Daoy (cell line): ENCODE data around the gene GNGT1. TPM values are rescaled to one million over a fixed set of nuclear protein-coding genes. Genes with fewer than 3 reads are reported as not detected.

Source experiments
- DNase-seq: peaks from one replicate; pipeline ENCODE4 v3.0.0-alpha.2; 2015; ENCODE audit warnings: low read depth
- total RNA-seq: library from RNA; depleted of rRNA; stranded (reverse); fragments of >200 nt; shearing (Covaris generic); gene quantifications from 2 replicates; pipeline ENCODE4 v1.2.3, GENCODE V29; 2014; rRNA removed

The GNGT1 gene
- not detected in 2 replicates for total RNA-seq

DNA sequence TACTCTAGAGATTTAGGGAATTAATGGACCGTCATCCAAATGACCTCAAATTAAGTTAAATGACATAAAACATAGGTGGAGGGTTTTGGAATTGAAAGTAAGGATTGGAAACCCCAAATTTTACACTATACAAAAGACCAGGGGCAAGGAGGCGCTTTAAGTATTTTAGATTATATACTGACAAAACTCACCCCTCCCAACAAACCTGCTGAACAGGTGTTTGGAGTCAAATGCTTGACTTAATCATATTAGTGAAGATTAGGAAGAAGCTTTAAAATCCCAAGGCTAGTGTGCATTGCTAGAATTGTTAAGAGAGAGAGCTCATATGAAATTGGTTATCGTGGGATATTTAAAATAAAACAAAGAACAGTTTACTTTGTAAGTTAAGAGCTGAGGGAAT is at the start of gene GNGT1:
Gene GNGT1 (plus strand): TSS at position 301 of the 400 bp plus-strand sequence. CDS start 180 bp downstream, outside the sequence.
- no peak for DNase-seq

DNA sequence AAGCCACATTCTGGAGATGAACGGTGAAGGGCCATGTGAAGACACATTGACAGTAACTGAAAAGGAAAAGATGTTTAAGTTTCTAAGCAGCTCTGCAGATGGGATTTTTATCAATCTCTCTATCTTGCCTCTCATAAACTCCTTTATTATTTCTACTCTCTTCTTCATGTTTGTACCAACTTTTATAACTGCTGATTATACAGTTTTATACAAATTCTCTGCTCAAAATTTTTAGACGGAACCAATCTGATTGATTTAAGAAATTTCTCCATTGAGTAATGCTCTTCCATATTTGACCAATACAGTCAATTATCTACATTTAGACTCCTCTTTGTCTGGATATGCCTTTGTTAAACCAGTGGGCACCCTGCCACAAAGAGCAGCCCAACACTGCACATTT is 47.5 kb upstream of the GNGT1 start:
- DNase-seq: no peak

DNA sequence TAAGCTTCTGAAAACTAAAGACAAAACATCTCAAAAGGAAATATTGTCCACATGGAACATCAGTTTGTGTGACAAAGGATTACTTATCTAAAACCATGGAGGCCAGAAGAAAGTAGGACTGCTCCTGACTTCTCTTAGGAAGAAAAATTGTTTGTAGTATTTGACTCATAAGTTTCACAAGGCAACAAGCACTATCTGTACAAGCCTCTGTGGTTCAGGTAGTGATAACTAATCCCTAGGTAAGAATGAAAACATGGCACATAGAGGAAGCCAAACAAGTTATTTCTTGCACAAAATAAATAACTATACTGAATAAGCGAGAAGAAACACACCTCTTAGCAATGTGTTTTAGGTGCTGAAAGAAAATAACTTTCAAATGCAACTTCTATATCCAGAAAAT is 46.1 kb upstream of the GNGT1 start:
- no peak for DNase-seq

DNA sequence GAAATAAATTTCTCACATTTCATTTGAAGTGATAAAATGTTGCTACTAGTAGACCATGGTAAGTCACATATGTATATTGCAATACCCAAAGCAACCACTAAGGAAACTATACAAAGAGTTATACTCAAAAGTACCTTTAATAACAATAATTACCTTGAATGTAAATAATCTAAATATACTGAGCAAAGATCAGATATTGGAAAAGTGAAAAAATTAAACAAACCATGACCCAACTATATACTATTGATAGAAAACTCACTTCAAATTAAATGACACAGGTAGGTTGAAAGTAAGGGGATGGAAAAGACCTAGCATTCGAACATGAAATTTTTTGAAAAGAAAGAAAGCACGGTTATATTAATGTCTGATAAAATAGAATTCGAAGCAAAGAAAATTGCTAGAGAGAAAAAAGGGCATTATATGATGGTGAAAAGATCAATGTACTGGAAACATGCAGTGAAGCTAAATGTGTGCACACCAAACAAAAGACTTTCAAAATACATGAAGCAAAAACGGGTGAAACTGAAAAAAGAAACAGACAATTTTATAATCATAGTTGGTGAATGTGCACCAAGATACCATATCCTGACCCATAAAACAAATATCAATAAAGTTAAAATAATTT is 44.9 kb upstream of the GNGT1 start:
- DNase-seq: no peak

DNA sequence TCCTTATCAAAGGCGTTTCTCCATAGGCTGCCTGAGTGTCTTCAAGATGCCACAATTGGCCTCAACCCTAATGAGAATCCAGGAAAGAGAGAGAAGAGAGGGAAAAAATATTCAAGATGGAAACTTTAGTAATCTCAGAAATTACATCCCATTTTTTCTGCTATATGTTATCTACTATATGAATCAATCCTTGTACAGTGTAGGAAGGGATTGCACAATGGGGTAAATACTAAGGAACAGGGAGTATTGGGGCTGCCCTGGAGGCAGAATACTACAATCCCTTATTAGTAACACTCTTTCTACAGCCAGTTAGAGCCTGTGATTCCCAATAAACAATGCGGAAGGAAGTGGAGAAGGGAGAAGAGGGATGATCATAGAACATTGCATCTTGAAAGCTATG is 43.7 kb upstream of the GNGT1 start:
- no peak for DNase-seq

DNA sequence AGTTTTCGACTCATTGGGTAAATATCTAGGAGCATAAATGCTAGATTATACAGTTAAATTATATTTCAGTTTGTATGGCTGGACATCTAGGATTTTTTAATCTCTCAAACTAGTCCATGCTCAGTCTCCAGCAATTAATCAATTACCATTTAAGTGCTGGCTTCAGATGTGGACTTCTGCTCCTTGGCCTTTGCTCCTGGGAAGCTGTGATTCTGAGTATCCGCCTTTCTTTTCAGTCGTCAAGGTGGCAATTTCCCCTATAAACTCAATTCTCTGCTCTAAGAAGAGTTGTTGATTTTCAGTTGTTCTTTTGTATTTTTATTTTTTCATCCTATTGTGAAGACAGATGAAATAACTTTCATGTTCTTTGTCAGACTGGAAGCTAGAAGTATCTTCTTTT is 39.5 kb upstream of the GNGT1 start:
- DNase-seq: no peak

DNA sequence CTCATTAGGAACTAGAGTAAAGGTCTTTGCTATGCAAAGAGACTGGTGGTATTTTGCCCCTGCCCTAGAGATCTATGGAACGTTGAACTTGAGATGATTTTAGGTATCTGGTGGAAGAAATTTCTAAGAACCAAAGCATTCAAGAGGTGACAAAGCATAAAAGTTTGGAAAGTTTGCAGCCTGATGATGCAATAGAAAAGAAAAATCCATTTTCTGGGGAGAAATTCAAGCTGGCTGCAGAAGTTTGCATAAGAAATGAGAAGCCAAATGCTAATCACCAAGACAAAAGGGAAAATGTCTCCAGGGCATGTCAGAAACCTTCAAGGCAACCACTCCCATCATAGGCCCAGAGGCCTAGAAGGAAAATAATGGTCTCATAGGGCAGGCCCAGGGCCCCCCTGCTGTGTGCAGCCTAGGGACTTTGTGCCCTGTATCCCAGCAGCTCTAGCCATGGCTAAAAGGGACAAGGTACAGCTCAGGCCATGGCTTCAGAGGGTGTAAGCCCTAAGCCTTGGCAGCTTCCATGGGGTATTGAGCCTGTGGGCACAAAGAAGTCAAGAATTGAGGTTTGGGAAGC is 32.3 kb upstream of the GNGT1 start:
- no peak for DNase-seq

DNA sequence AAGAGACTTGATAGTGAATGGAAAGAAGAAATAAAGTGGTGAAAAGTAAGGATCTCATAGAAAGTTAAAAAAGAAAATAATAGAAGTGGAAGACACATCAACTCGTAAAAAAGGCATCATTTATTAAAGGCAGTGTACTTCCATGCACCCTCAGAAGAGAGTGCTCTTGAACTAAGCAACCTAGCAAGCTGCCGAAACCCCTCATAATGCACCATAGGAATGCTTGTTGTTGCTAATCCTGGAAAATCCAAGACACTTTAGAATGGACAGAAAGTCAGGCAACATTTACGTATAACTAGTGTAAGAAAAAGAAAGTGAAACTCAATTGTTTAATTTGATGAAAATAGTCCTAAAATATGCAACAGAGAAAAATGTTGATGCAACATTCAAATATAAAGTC is 28.6 kb upstream of the GNGT1 start:
- no peak for DNase-seq

DNA sequence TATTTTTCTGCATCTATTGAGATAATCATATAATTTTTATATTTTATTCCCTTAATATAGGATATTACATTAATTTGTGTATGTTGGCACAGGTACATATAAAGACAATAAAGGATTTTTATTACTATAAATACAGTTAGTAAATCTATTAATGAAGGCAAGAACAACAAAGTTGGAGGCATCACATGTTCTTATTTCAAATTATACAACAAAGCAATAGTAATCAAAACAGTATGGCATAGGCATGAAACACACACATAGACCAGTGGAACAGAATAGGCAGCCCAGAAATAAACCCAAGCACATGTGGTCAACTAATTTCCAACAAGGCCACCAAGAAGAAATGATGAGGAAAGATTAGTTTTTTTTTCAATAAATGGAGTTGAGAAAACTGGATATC is 27.0 kb upstream of the GNGT1 start:
- DNase-seq: no peak

DNA sequence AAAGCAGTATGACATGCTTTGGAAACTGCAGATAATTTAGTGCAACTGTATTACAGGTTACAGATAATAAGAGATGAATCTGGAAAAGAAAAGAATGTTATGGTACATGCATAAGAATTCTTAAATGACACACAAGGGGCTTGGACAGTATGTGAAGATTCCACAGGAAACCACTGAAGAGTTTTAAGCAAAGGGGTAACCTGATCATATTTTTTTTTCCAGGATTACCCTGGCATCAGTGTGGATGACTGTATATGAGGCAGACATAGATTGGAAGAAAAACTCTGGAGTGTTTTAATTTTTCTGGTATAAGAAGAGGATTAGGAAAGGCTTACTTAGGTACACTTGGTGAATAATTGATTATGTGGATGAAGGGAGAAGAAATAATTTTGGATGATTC is 23.9 kb upstream of the GNGT1 start:
- no peak for DNase-seq

DNA sequence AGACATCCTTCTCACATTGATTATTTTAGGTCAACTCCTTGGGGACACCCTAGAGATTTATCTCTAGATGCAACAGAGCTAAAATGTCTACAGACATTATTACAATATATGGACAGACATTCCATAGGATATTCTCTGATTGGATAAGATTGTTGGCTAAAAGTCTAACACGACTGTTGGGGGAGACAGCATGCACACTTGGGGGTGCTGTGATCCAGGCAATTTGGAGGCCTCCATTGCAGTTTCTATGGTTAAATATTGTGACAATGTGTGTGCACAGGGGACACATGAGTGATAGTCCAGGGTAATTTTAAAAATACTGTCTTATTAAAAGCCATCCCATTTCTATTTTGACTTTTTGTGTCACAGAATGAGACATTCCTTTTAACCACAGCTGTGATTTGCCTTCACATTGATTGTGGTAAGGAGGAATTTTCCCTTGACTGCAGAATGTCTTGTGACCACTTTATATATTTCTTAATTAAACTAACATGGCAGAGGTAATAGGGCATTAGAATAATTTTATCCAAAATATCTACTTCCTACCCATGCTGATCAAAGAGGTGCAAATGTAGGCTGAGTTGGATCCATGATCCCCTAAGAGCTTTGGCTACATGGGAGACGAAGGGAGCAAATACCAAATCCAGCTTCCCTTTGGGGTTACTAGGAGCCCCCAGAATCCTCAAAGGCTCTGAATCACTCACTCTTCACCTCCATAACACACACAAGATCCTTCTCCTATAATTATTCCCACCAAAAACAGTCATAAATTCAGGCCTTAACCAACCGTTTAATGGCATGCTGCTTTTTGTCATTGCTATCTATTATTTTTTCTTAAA is 23.1 kb upstream of the GNGT1 start:
- DNase-seq: no peak

DNA sequence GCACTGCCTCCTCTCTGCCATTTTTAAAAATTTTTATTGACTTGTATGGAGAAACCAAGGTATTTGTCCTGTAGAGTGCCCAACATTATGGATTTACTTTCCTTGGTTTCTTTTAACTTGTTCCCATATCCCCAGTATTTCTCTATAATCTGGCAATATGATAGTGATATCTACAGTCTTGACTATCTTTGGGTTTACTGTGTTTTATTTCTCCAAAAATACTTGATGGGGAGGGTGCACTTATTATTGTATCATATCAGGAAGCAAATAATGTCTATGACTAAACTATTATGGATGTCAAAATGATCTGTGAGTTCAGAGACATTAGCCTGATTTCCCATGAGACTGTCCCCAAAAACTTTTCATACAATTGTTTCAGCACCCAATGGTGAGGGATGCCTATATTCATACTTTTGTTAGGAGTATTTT is 22.4 kb upstream of the GNGT1 start:
- DNase-seq: no peak

DNA sequence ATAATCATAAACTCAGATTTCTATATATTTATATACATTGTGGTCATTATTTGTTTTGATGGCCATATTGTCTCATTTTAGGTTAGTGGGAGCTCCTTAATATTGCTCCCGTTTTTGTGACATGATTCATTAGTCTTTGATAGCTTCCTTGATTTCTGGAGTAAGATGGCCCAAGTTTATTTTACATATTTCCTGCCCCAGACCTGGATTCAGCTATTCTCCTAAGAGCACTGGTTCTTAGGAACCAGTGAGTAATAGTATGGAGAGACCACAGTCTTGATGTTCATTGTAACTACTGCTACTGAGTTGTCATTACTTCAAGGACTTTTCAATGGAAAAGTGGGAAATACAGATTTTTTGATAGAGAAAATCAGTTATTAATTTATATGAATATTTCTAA is 21.8 kb upstream of the GNGT1 start:
- DNase-seq: no peak

DNA sequence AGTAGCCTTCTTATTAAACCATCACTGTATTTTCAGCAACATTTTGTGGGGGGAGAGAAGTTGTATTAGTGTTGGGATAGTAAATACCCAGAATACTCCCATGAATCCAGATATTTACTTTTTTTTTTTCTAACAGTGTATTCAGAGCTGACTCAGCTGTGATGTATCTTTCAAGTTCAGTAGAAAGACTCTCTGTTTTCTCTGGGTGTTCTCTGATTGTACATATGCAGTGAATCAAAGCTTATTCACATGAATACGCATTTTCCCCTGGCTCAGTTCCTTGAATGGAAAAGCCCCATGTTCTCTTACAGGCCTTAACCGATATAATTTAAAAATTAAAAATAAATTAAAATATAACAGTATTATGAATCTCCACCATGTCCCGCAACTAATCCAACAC is 17.1 kb upstream of the GNGT1 start:
- peak; percentile 46 for DNase-seq

DNA sequence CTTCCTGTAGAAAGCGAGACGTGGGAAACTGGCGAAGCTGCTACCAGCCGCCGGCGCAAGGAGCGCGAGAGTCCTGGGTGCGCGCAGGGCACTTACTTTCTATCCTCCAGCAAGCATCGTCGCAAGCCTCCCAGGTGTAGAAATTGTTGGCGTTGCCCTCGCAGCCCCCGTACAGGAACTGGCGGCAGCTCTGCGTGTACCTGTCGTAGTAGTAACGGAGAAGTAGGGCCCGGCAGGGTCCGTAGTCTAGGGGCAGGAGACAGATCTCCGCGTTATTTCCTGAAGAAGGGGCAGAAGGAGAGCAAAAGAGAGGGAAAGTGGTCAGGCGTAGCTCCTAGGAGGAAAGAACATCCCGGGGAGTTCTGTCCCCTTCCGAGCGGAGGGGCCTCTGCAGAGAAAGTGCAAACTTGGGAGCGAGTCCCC is 16.3 kb upstream of the GNGT1 start:
- DNase-seq: peak; percentile 72

DNA sequence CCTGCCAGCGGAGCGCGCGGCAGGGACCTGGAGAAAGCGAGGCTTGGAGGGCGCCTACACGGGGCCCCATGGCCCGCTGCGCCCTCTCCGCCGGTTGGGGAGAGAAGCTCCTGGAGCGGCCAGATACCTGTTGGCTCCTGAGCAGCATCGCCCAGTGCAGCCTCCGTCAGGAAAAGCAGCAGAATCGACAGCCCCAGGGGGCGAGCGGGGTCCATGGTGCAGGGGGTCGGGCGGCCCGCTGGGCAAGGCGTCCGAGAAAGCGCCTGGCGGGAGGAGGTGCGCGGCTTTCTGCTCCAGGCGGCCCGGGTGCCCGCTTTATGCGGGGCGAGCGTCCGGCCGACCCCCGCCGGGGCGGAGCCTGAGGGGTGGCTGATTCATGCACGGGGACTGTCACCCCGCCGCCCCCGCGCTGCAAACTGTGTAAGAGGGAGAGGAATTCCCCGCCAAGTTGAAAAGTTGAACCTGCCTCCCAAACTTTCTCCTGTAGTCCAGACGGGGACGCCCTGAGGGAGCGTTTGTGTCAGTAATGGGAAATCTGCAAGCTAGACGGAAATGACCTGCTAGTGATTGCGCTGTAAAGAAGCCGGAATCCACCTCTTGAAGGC is 15.8 kb upstream of the GNGT1 start, which contains the start of gene TFPI2:
Gene TFPI2 (minus strand): TSS at position 290 of the 605 bp plus-strand sequence. CDS start 75 bp downstream, at position 215.
- peak; percentile 92 for DNase-seq

DNA sequence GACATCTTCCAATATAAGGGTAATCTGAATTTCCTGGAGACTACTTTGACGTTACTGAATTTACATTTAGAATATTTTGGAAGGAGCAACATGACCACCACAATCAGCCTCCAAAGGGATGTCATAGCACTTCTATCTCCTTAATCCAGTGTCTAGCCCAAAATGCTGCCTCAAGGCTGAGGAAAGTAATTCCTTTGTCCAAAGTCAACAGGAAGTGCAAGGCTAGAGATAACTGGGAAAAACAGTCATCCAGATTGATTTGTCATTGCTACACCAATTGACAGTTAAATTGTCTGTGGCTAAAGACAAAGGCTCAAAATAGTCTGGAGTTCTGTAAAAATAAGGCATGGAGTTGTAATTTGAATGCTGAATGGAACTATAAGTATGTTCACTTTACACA is 11.9 kb upstream of the GNGT1 start:
- peak; percentile 19 for DNase-seq

DNA sequence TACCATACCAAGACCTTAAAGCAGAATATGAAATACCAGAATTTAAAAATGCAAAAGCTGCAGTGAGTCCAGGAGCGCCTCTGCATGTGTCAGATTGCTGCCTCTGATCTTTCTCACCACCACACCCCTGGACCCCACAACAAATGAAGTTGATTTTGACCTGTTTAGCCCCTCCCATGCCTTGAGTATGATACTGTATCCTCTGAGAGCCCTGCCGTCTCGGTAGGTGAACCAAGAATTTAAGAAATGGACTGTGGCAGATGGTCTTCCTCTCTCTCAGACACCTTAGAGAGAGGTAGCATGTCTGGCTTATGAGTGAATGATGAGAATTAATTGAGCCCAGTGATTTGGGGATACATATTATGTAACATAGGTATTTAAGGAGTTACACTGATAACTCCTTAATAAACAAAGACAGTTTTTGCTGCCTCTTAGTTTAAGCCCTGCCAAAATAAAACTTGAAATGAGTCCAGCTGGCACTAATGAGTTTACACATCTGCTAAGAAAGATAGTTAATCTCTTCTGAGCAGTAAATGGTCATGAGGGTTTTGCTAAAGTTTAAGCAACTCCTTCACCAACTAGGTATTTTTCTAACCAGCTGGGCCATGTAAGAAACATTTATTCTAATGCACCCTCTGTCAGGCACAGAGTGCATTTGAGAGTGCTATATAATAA is 11.3 kb upstream of the GNGT1 start:
- DNase-seq: no peak

DNA sequence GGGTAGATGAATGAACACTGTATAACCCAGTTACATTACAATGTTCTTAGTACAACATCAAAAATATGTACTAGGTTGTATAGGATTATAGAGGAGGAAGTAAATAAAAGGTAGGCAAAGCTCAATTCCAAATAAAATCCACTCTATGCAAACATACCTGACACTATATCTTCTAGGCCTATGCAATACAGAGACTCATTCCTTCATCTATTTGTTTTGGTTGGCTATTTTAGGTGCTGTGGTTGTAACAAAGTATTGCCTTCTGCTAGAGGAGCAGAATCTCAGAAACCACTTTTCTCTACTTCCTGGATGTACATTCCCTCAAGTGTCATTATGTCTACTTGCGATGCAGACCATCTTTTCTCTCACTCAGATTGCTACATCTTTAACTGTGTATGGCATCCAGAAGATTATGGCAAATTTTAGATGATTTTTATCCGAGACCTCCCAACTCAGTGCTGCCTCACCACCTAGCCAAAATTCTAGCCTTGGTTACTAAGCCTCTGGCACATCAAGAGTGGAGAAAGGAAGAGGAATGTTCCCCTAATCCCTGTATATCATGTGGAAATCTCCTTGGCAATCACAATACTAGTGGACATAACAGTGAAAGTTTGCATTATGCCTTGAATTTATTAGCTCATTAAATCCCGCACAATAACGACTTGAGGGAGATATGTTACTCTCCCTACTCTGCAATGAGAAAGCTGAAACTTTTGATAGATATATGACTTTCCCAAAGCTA is 10.3 kb upstream of the GNGT1 start:
- no peak for DNase-seq

DNA sequence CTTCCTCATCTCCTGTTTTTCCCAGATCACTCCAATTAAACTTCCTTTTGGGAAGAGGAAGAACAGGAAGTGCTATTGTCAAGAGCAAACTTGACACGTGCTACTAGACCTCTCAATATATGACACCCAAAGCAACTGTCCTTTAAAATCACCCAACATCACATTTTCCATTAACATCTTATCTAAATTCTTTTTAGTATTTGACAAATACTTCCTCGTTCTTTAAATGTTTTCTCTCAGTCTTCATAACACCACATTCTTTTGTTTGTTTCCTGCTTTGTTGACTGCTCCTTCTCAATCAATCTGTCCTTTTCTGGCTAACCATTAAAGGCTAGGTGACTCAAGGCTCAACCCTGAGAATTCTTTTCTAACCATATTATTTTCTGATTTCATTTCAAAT is 8.7 kb upstream of the GNGT1 start:
- DNase-seq: no peak

DNA sequence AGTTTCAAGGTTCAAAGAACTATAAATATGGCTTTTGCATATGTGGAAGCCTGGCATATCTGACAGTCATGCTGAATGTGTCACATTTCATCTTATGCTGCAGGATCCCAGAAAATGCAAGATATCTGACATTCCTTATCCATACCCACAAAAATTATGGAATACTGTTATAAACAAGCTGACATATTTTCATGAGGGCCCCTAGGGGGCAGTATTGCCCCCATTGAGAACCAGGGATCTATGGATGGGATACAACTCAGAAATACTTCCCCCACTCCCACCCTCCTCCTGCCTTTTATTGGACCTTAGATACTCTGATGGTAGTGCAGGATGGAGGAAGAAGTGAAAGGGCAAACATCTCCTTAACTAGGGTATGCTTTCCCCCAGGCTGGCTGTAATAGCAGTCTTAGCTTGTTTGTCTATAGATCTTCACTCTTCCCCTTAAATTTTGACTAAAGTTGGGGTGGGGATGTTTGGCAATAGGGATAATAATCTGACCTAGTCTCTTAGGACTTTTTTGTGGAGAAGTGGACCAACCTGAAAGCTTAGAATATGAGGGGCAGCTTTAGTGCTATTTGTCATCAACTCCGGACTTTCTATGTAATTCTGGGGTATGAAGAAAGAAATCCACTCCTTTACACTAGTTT is 3.5 kb upstream of the GNGT1 start:
- peak; percentile 51 for DNase-seq
